Osteocyte (in vitro differentiated cells): ENCODE data around the gene MRPL27. TPM values are rescaled to one million over a fixed set of nuclear protein-coding genes. Genes with fewer than 3 reads are reported as not detected.
"Not testable (repeated sequence)": the region's sequence is repeated elsewhere in the genome, so short reads cannot be mapped to it uniquely, and the experiment has no call there.

Source experiments
- DNase-seq: peaks from one replicate; pipeline ENCODE4 v3.0.0; 2021; ENCODE audit warnings: mixed read lengths; ENCODE audit not compliant: unreplicated experiment; ENCODE audit errors: extremely low spot score
- H3K27ac Mint-ChIP-seq: one replicate; pipeline ENCODE4 v1.8.0; 2021; ENCODE audit warnings: mild to moderate bottlenecking, mixed read lengths; ENCODE audit not compliant: unreplicated experiment
- H3K27me3 Mint-ChIP-seq: one replicate; pipeline ENCODE4 v1.8.0; 2021; ENCODE audit warnings: mixed read lengths; ENCODE audit not compliant: unreplicated experiment
- H3K36me3 Mint-ChIP-seq: one replicate; pipeline ENCODE4 v1.8.0; 2021; ENCODE audit warnings: mixed read lengths; ENCODE audit not compliant: unreplicated experiment
- H3K4me1 Mint-ChIP-seq: one replicate; pipeline ENCODE4 v1.8.0; 2021; ENCODE audit warnings: mixed read lengths; ENCODE audit not compliant: unreplicated experiment
- H3K4me3 Mint-ChIP-seq: one replicate; pipeline ENCODE4 v1.8.0; 2021; ENCODE audit warnings: mild to moderate bottlenecking, moderate library complexity, mixed read lengths; ENCODE audit not compliant: unreplicated experiment
- H3K9me3 Mint-ChIP-seq: one replicate; pipeline ENCODE4 v1.8.0; 2021; ENCODE audit warnings: mixed read lengths; ENCODE audit not compliant: unreplicated experiment
- CTCF ChIP-seq: fragments of 200-600 bp; sonication (generic); IDR thresholded peaks from 2 replicates; pipeline ENCODE4 v1.5.0; 2021; ENCODE audit warnings: antibody characterized with exemption, mild to moderate bottlenecking, moderate library complexity
- total RNA-seq: library from RNA; stranded (reverse); gene quantifications from 2 replicates; pipeline ENCODE4 v1.2.1, GENCODE V29; 2021

MRPL27 gene
- total RNA-seq, 1 donor from 2014 or later, result 54.5 TPM

GRCh38 chr17:50333291-50334057, 39.5 kb downstream of the MRPL27 start:
- not testable (repeated sequence) for H3K36me3 Mint-ChIP-seq, H3K9me3 Mint-ChIP-seq, DNase-seq, H3K27me3 Mint-ChIP-seq
- peak; percentile 40 for TF ChIP-seq CTCF
- Mint-ChIP-seq H3K4me3 (peak overlapping the region; percentile 42), H3K27ac (peak overlapping the region; percentile 88), H3K4me1 (peaks cover 17% of the 10 kb centered on the region)

GRCh38 chr17:50332196-50332595, 40.8 kb downstream of the MRPL27 start:
- H3K27ac Mint-ChIP-seq, result no peak overlapping the region
- H3K4me1 Mint-ChIP-seq, result peaks cover 17% of the 10 kb centered on the region
- H3K36me3 Mint-ChIP-seq, result no peaks in the 10 kb centered on the region
- no peaks in the 10 kb centered on the region for H3K9me3 Mint-ChIP-seq
- no peaks in the 10 kb centered on the region for H3K27me3 Mint-ChIP-seq
- TF ChIP-seq CTCF, result no peak
- H3K4me3 Mint-ChIP-seq, result no peak overlapping the region
- DNase-seq, result no peak

- H3K27ac Mint-ChIP-seq, result no peak overlapping the region
- H3K27me3 Mint-ChIP-seq, result no peaks in the 10 kb centered on the region
- H3K9me3 Mint-ChIP-seq, result no peaks in the 10 kb centered on the region
- no peak overlapping the region for H3K4me3 Mint-ChIP-seq
- H3K36me3 Mint-ChIP-seq, result no peaks in the 10 kb centered on the region
- H3K4me1 Mint-ChIP-seq, result peaks cover 17% of the 10 kb centered on the region
- DNase-seq, result no peak
- TF ChIP-seq CTCF, result no peak
These were observed 41.7 kb downstream of the MRPL27 start for GRCh38 chr17:50331085-50331791.

DNA sequence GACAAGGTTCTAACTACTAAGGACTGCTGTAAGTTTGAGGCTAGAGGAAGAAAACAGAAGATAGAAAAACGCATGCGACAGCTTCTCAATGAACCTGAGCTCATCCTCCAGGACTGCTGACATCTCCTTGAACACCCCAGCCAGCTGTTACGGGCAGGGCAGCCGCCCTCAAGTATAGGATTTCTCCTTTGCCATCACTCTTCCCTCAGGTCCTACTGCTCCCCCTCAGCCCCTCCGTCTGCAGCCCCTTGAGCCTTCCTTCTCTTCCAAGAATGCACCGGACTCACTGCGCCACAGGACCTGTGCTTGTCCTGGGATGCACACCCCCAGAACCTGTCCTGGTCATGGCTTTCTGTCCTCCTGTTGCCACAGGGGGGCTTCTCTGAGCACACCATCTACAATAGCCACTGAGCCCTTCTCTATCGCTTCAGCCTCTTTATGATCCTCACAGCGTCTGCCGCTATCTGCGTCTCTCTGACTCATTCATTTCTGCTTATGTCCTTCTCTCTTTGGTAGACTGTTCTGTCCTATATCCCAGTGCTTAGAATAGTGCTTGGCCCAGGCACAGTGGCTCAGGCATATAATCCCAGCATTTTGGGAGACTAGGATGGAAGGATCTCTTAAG, 42.7 kb downstream of the MRPL27 start:
- Mint-ChIP-seq H3K27me3 (no peaks in the 10 kb centered on the region), H3K9me3 (no peaks in the 10 kb centered on the region), H3K4me3 (no peak overlapping the region), H3K27ac (no peak overlapping the region), H3K4me1 (peaks cover 17% of the 10 kb centered on the region), H3K36me3 (no peaks in the 10 kb centered on the region)
- no peak for TF ChIP-seq CTCF
- no peak for DNase-seq

- Mint-ChIP-seq H3K27ac (no peak overlapping the region), H3K27me3 (no peaks in the 10 kb centered on the region), H3K9me3 (no peaks in the 10 kb centered on the region), H3K4me1 (peaks cover 17% of the 10 kb centered on the region), H3K4me3 (no peak overlapping the region), H3K36me3 (no peaks in the 10 kb centered on the region)
- TF ChIP-seq CTCF, result no peak
- DNase-seq, result no peak
These were observed 43.3 kb downstream of the MRPL27 start for GRCh38 chr17:50329716-50330115.
